Measurements from ENCODE around the gene TAB2. TPM values are rescaled to one million over a fixed set of nuclear protein-coding genes. Genes with fewer than 3 reads are reported as not detected.

Gene TAB2
- total RNA-seq, 4 donors from 2014 or later = 43.6 to 89.9 (median 64.7) TPM

DNA sequence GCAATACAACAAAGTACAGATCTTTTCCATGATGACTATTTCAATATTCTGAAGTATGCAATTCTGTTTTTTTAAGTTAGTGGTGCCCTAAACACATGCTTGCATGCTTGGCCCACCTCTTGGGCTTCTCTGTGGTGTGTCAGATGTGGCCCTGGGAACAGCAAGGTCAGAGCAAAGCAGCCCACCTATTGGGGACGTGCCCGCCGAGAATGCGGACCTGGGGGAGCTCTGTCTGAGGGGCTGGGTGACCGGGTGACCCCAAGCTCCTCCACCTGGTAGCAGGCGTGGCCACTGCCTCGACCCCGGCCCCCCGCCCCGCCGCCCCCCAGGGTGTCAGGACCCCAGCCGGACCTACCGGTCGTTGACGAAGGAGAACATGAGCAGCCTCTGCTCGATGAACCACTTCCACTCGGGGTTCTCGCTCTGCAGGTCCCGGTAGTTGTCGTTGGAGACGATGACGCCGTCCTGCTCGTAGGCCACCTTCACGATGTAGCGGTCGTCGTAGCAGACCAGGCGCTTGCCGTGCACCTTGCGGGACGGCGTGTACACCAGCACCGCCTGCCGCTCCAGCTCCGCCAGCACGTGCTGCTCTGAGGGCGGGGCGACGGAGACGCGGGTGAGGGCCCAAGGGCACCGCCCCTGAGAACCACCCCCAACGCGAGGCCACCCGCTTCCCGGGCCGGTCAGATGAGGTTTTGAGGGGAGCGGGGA is 139.0 kb downstream of the TAB2 start:
- no peaks in the 10 kb centered on the region for H3K36me3 ChIP-seq
- H3K27me3 ChIP-seq = no peaks in the 10 kb centered on the region
- WGBS, 2 donors (ENCODE audit: low coverage in 1 of 2) = 95% methylated on average over 49 of the region's 49 CpGs; no CpG with 5 or more reads in 1 of the 2 donors
- DNase-seq = no peak
- in situ Hi-C loops (cut with MboI; ENCODE audit: low pct_ligation_motif_present in 1 of 4, low pct_unique_long_range_greater_than_20kb in 1 of 4, low sequenced_read_pairs in 3 of 4) (no loop called here), intact Hi-C loops (cut with DNase I; ENCODE audit: low total_unique reads) (no loop called here)
- peaks cover 23 to 46% (median 29%) of the 10 kb centered on the region in 4 donors for H3K4me1 ChIP-seq
- H3K9me3 ChIP-seq = no peaks in the 10 kb centered on the region
- no peak overlapping the region for H3K27ac ChIP-seq
- H3K4me3 ChIP-seq = no peak overlapping the region
- TF ChIP-seq POLR2A (IDR thresholded peaks at IDR 0.05) = no peak
- TF ChIP-seq, protein P1, sequence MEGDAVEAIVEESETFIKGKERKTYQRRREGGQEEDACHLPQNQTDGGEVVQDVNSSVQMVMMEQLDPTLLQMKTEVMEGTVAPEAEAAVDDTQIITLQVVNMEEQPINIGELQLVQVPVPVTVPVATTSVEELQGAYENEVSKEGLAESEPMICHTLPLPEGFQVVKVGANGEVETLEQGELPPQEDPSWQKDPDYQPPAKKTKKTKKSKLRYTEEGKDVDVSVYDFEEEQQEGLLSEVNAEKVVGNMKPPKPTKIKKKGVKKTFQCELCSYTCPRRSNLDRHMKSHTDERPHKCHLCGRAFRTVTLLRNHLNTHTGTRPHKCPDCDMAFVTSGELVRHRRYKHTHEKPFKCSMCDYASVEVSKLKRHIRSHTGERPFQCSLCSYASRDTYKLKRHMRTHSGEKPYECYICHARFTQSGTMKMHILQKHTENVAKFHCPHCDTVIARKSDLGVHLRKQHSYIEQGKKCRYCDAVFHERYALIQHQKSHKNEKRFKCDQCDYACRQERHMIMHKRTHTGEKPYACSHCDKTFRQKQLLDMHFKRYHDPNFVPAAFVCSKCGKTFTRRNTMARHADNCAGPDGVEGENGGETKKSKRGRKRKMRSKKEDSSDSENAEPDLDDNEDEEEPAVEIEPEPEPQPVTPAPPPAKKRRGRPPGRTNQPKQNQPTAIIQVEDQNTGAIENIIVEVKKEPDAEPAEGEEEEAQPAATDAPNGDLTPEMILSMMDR (IDR thresholded peaks at IDR 0.05) = no peak
- no peak for TF ChIP-seq POLR2AphosphoS5 (IDR thresholded peaks at IDR 0.05)
- TF ChIP-seq EP300 (IDR thresholded peaks at IDR 0.05; ENCODE audit: low read depth) = no peak

DNA sequence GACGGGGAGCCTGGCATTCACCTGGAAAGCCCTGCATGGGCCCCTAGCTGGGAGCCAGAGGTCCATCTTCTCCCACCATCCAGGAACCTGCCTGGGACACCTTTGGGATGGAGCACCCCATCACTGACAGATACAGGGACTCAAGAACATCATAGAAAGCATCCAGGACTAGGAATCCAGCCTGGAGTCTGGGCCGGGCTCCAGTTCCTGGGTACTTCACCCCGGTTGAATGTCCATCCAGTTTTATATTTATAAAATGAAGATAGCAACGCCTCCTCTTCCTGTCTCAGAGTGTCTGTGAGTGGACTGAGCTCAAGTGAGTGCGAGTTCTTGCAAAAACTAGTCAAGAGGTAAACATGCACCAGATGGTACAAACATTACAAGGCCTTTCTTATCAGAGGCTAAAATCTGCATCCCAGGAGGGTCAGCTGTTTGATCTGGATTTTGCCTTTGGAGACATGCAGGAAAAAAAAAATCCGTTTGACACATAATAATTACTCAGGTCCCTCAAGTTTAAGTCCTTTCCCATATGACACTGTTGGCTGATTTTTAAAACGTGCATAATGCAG is 139.9 kb downstream of the TAB2 start:
- no peak overlapping the region for H3K4me3 ChIP-seq
- no peaks in the 10 kb centered on the region for H3K9me3 ChIP-seq
- H3K27me3 ChIP-seq = no peaks in the 10 kb centered on the region
- no peak for DNase-seq
- in situ Hi-C loops (cut with MboI; ENCODE audit: low pct_ligation_motif_present in 1 of 4, low pct_unique_long_range_greater_than_20kb in 1 of 4, low sequenced_read_pairs in 3 of 4) (no loop called here), intact Hi-C loops (cut with DNase I; ENCODE audit: low total_unique reads) (no loop called here)
- H3K36me3 ChIP-seq = no peaks in the 10 kb centered on the region
- H3K4me1 ChIP-seq = peaks cover 20 to 36% (median 25%) of the 10 kb centered on the region in 4 donors
- TF ChIP-seq POLR2AphosphoS5 (IDR thresholded peaks at IDR 0.05) (no peak), POLR2A (IDR thresholded peaks at IDR 0.05) (no peak), EP300 (IDR thresholded peaks at IDR 0.05; ENCODE audit: low read depth) (no peak)
- TF ChIP-seq, protein P1 (IDR thresholded peaks at IDR 0.05) = no peak
- no peak overlapping the region for H3K27ac ChIP-seq
- WGBS, 2 donors (ENCODE audit: low coverage in 1 of 2) = 68% methylated on average over 3 to 6 of the region's 7 CpGs

DNA sequence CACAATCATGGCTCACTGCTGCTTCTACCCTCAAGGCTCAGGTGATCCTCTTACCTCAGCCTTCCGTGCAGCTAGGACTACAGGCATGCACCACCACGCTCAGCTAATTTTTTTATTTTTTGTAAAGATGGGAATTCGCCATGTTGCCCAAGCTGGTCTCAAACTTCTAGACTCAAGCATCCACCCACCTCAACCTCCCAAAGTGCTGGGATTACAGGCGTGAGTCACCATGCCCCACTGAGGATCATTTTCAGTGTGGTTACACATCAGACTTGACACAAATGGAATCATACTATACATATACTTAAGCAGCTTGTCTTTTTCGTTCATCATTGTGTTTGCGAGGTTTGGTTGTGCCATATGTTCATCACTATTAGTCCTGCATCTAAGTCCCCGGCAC is 140.7 kb downstream of the TAB2 start:
- H3K27me3 ChIP-seq = no peaks in the 10 kb centered on the region
- no peaks in the 10 kb centered on the region for H3K9me3 ChIP-seq
- no peak overlapping the region for H3K4me3 ChIP-seq
- no peak for DNase-seq
- 97% methylated on average over 7 of the region's 7 CpGs; no CpG with 5 or more reads in 1 of the 2 donors for WGBS, 2 donors (ENCODE audit: low coverage in 1 of 2)
- intact Hi-C loops (cut with DNase I; ENCODE audit: low total_unique reads) = no loop called here
- no peak overlapping the region for H3K27ac ChIP-seq
- TF ChIP-seq, protein P1 (IDR thresholded peaks at IDR 0.05) = no peak
- no peak for TF ChIP-seq POLR2A (IDR thresholded peaks at IDR 0.05)
- TF ChIP-seq EP300 (IDR thresholded peaks at IDR 0.05; ENCODE audit: low read depth) = no peak
- in situ Hi-C loops (cut with MboI; ENCODE audit: low pct_ligation_motif_present in 1 of 4, low pct_unique_long_range_greater_than_20kb in 1 of 4, low sequenced_read_pairs in 3 of 4) = no loop called here
- H3K4me1 ChIP-seq = peaks cover 18 to 30% (median 22%) of the 10 kb centered on the region in 4 donors
- no peaks in the 10 kb centered on the region for H3K36me3 ChIP-seq

DNA sequence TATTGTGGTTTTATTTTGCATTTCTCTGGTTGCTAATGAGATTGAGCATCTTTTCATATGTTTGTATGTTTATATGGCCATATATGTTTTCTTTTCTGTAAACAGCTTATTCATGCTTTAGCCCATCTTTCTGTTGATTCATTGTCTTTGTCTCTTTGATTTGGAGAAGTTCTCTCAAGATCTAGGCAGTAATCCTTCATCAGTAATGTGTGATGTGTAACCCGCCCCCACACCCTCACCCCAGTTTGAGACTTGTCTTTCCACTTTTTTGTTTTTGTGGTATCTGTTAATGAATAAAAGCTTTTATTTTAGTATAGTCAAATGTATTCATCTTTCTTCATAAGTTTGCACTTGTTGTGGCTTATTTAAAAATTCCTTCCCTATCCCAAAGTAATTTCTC is 141.3 kb downstream of the TAB2 start:
- H3K9me3 ChIP-seq = no peaks in the 10 kb centered on the region
- H3K27me3 ChIP-seq = no peaks in the 10 kb centered on the region
- H3K4me3 ChIP-seq = no peak overlapping the region
- 84 to 100% methylated on average over 1 of the region's 1 CpG for WGBS, 2 donors (ENCODE audit: low coverage in 1 of 2)
- no peak overlapping the region for H3K27ac ChIP-seq
- in situ Hi-C loops (cut with MboI; ENCODE audit: low pct_ligation_motif_present in 1 of 4, low pct_unique_long_range_greater_than_20kb in 1 of 4, low sequenced_read_pairs in 3 of 4) = no loop called here
- DNase-seq = no peak
- no peaks in the 10 kb centered on the region for H3K36me3 ChIP-seq
- peaks cover 13 to 24% (median 18%) of the 10 kb centered on the region in 4 donors for H3K4me1 ChIP-seq
- intact Hi-C loops (cut with DNase I; ENCODE audit: low total_unique reads) = no loop called here
- no peak for TF ChIP-seq POLR2AphosphoS5 (IDR thresholded peaks at IDR 0.05)
- TF ChIP-seq, protein P1 (IDR thresholded peaks at IDR 0.05) = no peak
- no peak for TF ChIP-seq POLR2A (IDR thresholded peaks at IDR 0.05)
- TF ChIP-seq EP300 (IDR thresholded peaks at IDR 0.05; ENCODE audit: low read depth) = no peak
